Esophagus muscularis mucosa (tissue), 4 donors: ENCODE data around the gene MYO16. TPM values are rescaled to one million over a fixed set of nuclear protein-coding genes. Genes with fewer than 3 reads are reported as not detected.

Source experiments
- DNase-seq: peaks from one replicate; pipeline ENCODE4 v3.0.0-alpha.2; 2017; ENCODE audit errors: extremely low spot score
- H3K27ac ChIP-seq, 4 donors: fragments of 200-600 bp; sonication (generic); replicated peaks in 1 of 4; 1 replicate in 3 of 4; 2 replicates in 1 of 4; pipeline ENCODE4 v1.5.1; 2016 to 2019; ENCODE audit warnings: mild to moderate bottlenecking in 1 of 4
- H3K27me3 ChIP-seq, 4 donors: fragments of 200-600 bp; sonication (generic); one replicate each; pipeline versions ENCODE4 v1.5.1 to v1.6.0; 2016 to 2019
- H3K36me3 ChIP-seq, 4 donors: fragments of 200-600 bp; sonication (generic); one replicate each; pipeline ENCODE4 v1.5.1; 2016 to 2019
- H3K4me1 ChIP-seq, 4 donors: fragments of 200-600 bp; sonication (generic); one replicate each; pipeline ENCODE4 v1.5.1; 2016 to 2019
- H3K4me3 ChIP-seq, 4 donors: fragments of 200-600 bp; sonication (generic); 1 replicate in 2 of 4; 2 replicates in 2 of 4; pipeline ENCODE4 v1.5.1; 2016 to 2019; ENCODE audit warnings: mild to moderate bottlenecking in 4 of 4, moderate library complexity in 1 of 4
- H3K9me3 ChIP-seq, 4 donors: fragments of 200-600 bp; sonication (generic); 1 replicate in 3 of 4; 2 replicates in 1 of 4; pipeline ENCODE4 v1.5.1; 2016 to 2019
- CTCF ChIP-seq, 3 experiments: fragments of 200-600 bp in 2 of 3; fragments of 450-650 bp in 1 of 3; sonication (generic) in 2 of 3; IDR thresholded peaks; one replicate each; pipeline ENCODE4 v1.5.1; 2017 to 2019; ENCODE audit warnings: antibody characterized with exemption in 3 of 3, mild to moderate bottlenecking in 2 of 3, moderate library complexity in 1 of 3
- EP300 ChIP-seq: sonication (generic); formaldehyde crosslinking; IDR thresholded peaks from one replicate; pipeline ENCODE4 v1.6.1; 2017; ENCODE audit warnings: antibody characterized with exemption
- POLR2A ChIP-seq: fragments of 450-650 bp; IDR thresholded peaks from one replicate; pipeline ENCODE4 v1.6.1; 2017; ENCODE audit warnings: antibody characterized with exemption, moderate library complexity, mild to moderate bottlenecking, low read depth
- POLR2AphosphoS5 ChIP-seq, 2 donors: sonication (generic); formaldehyde crosslinking; IDR thresholded peaks; one replicate each; pipeline ENCODE4 v1.6.1; 2017; ENCODE audit warnings: antibody characterized with exemption in 2 of 2
- WGBS: methylation state at CpG from one replicate; pipeline ENCODE4 v1.1.5; 2018; 5-methylcytosine and 5-hydroxymethylcytosine counted together
- intact Hi-C: fragments of 100-400 bp; cut with DNase I; formaldehyde crosslinking; loops from one replicate; pipeline ENCODE4 v1.15.1; 2023
- total RNA-seq, 4 donors: library from RNA; depleted of rRNA; stranded (reverse); fragments of >200 nt; gene quantifications; one replicate each; pipeline versions ENCODE4 v1.1.0 to v1.2.1, GENCODE V29; 2016

Gene MYO16
- total RNA-seq, 4 donors from 2014 or later, result 1.2 to 3.7 (median 1.8) TPM

- Histone ChIP-seq H3K27ac (no peak overlapping the region), H3K4me3 (no peak overlapping the region), H3K9me3 (no peaks in the 10 kb centered on the region), H3K36me3 (no peaks in the 10 kb centered on the region), H3K4me1 (no peaks in the 10 kb centered on the region), H3K27me3 (no peaks in the 10 kb centered on the region)
- WGBS, result 74% methylated on average over 4 of the region's 4 CpGs
- DNase-seq, result no peak
- TF ChIP-seq CTCF (IDR thresholded peaks at IDR 0.05) (no peak), POLR2A (no peak), POLR2AphosphoS5 (IDR thresholded peaks at IDR 0.05) (no peak), EP300 (no peak)
- intact Hi-C loops, result no loop called here
Observed at GRCh38 chr13:108851660-108852059, 222.2 kb downstream of the MYO16 start.

DNA sequence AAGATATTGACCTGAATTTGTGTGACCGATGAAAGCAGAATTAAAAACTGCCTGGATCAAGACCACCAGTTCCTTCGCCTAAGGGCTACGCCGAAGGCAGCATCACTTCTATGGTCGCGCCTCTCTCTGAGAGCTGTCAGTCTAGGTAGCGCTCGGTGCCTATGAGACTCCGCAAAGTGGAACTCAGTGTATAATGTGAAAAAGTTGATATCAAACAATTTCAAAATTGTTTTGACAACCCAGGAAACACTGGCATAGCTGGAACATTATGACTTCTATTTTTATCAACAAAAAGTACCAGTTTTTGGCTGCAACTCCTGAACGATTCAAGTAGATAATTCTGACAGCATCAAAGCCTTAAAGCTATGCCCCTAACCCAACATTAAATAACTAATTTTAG is 223.6 kb downstream of the MYO16 start:
- H3K36me3 ChIP-seq, result no peaks in the 10 kb centered on the region
- TF ChIP-seq EP300 (no peak), CTCF (IDR thresholded peaks at IDR 0.05) (no peak), POLR2AphosphoS5 (IDR thresholded peaks at IDR 0.05) (no peak), POLR2A (no peak)
- no peaks in the 10 kb centered on the region for H3K9me3 ChIP-seq
- WGBS, result 78% methylated on average over 10 of the region's 10 CpGs
- H3K27ac ChIP-seq, result no peak overlapping the region
- H3K27me3 ChIP-seq, result no peaks in the 10 kb centered on the region
- intact Hi-C loops, result no loop called here
- no peaks in the 10 kb centered on the region for H3K4me1 ChIP-seq
- no peak overlapping the region for H3K4me3 ChIP-seq
- DNase-seq, result no peak

DNA sequence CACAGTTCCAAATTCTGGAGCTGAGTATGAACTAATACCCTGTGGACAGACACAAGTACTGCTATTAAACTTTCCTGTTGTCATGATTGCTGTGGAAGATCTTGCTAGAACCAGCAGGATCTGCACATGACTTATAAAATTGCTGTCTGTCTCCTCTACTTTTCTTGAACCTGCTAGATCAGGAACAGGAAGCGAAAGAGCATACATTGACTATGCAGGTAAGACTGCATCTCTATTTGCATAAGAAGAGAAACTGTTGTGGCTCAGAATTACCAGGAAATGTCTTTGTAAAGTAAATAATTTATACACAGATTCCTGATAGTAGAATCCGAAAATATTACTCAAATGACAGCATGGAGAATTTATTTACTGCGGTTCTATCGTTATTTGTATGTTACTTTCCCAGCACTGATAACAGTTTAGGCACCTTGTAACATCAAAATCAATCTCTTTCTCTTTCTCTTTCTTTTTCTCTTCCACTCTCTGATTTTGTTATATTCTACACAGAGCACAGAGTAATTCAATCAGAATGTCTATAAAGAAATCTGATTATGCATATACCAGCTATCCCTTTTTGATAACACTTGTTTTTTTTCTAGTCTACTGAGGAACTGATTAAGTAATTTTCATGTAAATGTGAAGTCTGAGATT is 226.5 kb downstream of the MYO16 start:
- DNase-seq, result no peak
- 89% methylated on average over 4 of the region's 4 CpGs for WGBS
- no peak overlapping the region for H3K27ac ChIP-seq
- peaks cover 0 to 15% (median 5%) of the 10 kb centered on the region in 4 donors for H3K4me1 ChIP-seq
- H3K4me3 ChIP-seq, result no peak overlapping the region
- TF ChIP-seq POLR2A (no peak), POLR2AphosphoS5 (IDR thresholded peaks at IDR 0.05) (no peak), EP300 (no peak), CTCF (IDR thresholded peaks at IDR 0.05) (no peak)
- H3K9me3 ChIP-seq, result no peaks in the 10 kb centered on the region
- intact Hi-C loops, result no loop called here
- no peaks in the 10 kb centered on the region for H3K36me3 ChIP-seq
- no peaks in the 10 kb centered on the region for H3K27me3 ChIP-seq

GRCh38 chr13:108858676-108859075 is 229.3 kb downstream of the MYO16 start:
- H3K27ac ChIP-seq, result no peak overlapping the region
- intact Hi-C loops, result no loop called here
- DNase-seq, result no peak
- H3K36me3 ChIP-seq, result no peaks in the 10 kb centered on the region
- peaks cover 0 to 15% (median 5%) of the 10 kb centered on the region in 4 donors for H3K4me1 ChIP-seq
- TF ChIP-seq CTCF (IDR thresholded peaks at IDR 0.05), result no peak
- TF ChIP-seq POLR2AphosphoS5 (IDR thresholded peaks at IDR 0.05), result no peak
- no peak for TF ChIP-seq EP300
- TF ChIP-seq POLR2A, result no peak
- whole genome bisulfite sequencing, result 91% methylated on average over 5 of the region's 5 CpGs
- H3K9me3 ChIP-seq, result no peaks in the 10 kb centered on the region
- no peaks in the 10 kb centered on the region for H3K27me3 ChIP-seq
- no peak overlapping the region for H3K4me3 ChIP-seq
